Naive thymus-derived CD4-positive, alpha-beta T cell (primary cell): ENCODE data around the gene HECW1. TPM values are rescaled to one million over a fixed set of nuclear protein-coding genes. Genes with fewer than 3 reads are reported as not detected.

Experiments used
- ATAC-seq: fragments of 150-1000 bp; cut with Tn5 transposase; 2 replicates; pipeline ENCODE4 v1.10.0; 2021; ENCODE audit warnings: mild to moderate bottlenecking, moderate library complexity
- CTCF ChIA-PET: fragments of 350-600 bp; sonication (Branson Sonifier 250); formaldehyde crosslinking; loops from one replicate; lab custom pipeline; 2021; ENCODE audit warnings: antibody characterized with exemption; lab: Charles Lee
- POLR2A ChIA-PET: fragments of 350-600 bp; sonication (Branson Sonifier 250); formaldehyde crosslinking; loops from one replicate; lab custom pipeline; 2021; ENCODE audit warnings: antibody characterized with exemption, inconsistent platforms; lab: Charles Lee
- DNase-seq, 9 donors: peaks; one replicate each; pipeline versions ENCODE4 v3.0.0 to v3.0.0-alpha.2; 2020 to 2022; ENCODE audit warnings: mixed read lengths in 1 of 9
- H3K27ac ChIP-seq: one replicate; pipeline ENCODE4 v1.7.0; 2013; ENCODE audit warnings: mild to moderate bottlenecking, low read depth, low read length, moderate library complexity
- H3K27me3 ChIP-seq, 2 donors: one replicate each; pipeline ENCODE4 v1.7.0; 2013; ENCODE audit warnings: low read length in 2 of 2, mild to moderate bottlenecking in 2 of 2, moderate library complexity in 2 of 2; ENCODE audit not compliant: control insufficient read depth in 2 of 2, insufficient read depth in 2 of 2
- H3K36me3 ChIP-seq, 3 experiments: 1 replicate in 2 of 3; 2 replicates in 1 of 3; pipeline ENCODE4 v1.7.0; 2013; ENCODE audit warnings: low read length in 3 of 3, mild to moderate bottlenecking in 3 of 3, moderate library complexity in 1 of 3; ENCODE audit not compliant: insufficient read depth in 3 of 3, control insufficient read depth in 2 of 3
- H3K4me1 ChIP-seq, 2 donors: one replicate each; pipeline ENCODE4 v1.7.0; 2013; ENCODE audit warnings: low read length in 2 of 2, mild to moderate bottlenecking in 2 of 2, moderate library complexity in 1 of 2; ENCODE audit not compliant: control insufficient read depth in 2 of 2, insufficient read depth in 2 of 2
- H3K4me3 ChIP-seq: 2 replicates; pipeline ENCODE4 v1.7.0; 2013; ENCODE audit warnings: mild to moderate bottlenecking, low read length
- H3K9me3 ChIP-seq, 3 experiments: 1 replicate in 2 of 3; 2 replicates in 1 of 3; pipeline ENCODE4 v1.7.0; 2013; ENCODE audit warnings: low read length in 3 of 3; ENCODE audit not compliant: control insufficient read depth in 2 of 3
- H3K27ac Mint-ChIP-seq, 9 donors: one replicate each; pipeline ENCODE4 v1.8.0; 2020 to 2022; ENCODE audit warnings: mixed read lengths in 9 of 9, mild to moderate bottlenecking in 8 of 9, moderate library complexity in 5 of 9, inconsistent platforms in 2 of 9
- H3K27me3 Mint-ChIP-seq, 5 donors: one replicate each; pipeline ENCODE4 v1.8.0; 2021 to 2022; ENCODE audit warnings: mixed read lengths in 5 of 5, mild to moderate bottlenecking in 1 of 5
- H3K36me3 Mint-ChIP-seq, 5 donors: one replicate each; pipeline ENCODE4 v1.8.0; 2020 to 2022; ENCODE audit warnings: mixed read lengths in 5 of 5, mild to moderate bottlenecking in 3 of 5, inconsistent platforms in 1 of 5
- H3K4me1 Mint-ChIP-seq, 7 donors: one replicate each; pipeline ENCODE4 v1.8.0; 2020 to 2022; ENCODE audit warnings: mixed read lengths in 7 of 7, mild to moderate bottlenecking in 3 of 7, inconsistent platforms in 1 of 7
- H3K4me3 Mint-ChIP-seq, 10 donors: one replicate each; pipeline ENCODE4 v1.8.0; 2020 to 2022; ENCODE audit warnings: mild to moderate bottlenecking in 10 of 10, mixed read lengths in 10 of 10, moderate library complexity in 6 of 10, inconsistent platforms in 2 of 10
- H3K9me3 Mint-ChIP-seq, 11 donors: one replicate each; pipeline ENCODE4 v1.8.0; 2020 to 2022; ENCODE audit warnings: mixed read lengths in 11 of 11, mild to moderate bottlenecking in 4 of 11, inconsistent platforms in 1 of 11, moderate library complexity in 1 of 11
- intact Hi-C, 2 donors: fragments of 100-400 bp; cut with micrococcal nuclease; formaldehyde crosslinking; loops; one replicate each; pipeline ENCODE4 v1.15.1; 2023
- polyA plus RNA-seq, 2 donors: library from polyadenylated mRNA; unstranded; fragments of 300-500 nt; fragmentation: Illumina TruSeq; gene quantifications; one replicate each; pipeline ENCODE4 v1.2.3, GENCODE V29; 2021
- total RNA-seq, 6 experiments: library from RNA in 5 of 6; stranded (reverse) in 5 of 6; gene quantifications; 1 replicate in 5 of 6; 2 replicates in 1 of 6; pipeline ENCODE4 v1.2.3 and lab custom pipeline; 2021 to 2026

The HECW1 gene
- total and polyA plus RNA-seq, 7 experiments from 2014 or later = not detected

GRCh38 chr7:43281268-43281667 lies 168.8 kb downstream of the HECW1 start:
- intact Hi-C loops = no loop called here
- Histone ChIP-seq H3K9me3 (no peaks in the 10 kb centered on the region), H3K36me3 (no peaks in the 10 kb centered on the region), H3K4me3 (no peak overlapping the region), H3K4me1 (no peaks in the 10 kb centered on the region), H3K27ac (no peak overlapping the region), H3K27me3 (no peaks in the 10 kb centered on the region)
- ChIA-PET POLR2A (no interaction called here), CTCF (no interaction called here)
- Mint-ChIP-seq H3K27ac (no peak overlapping the region), H3K27me3 (peaks cover 0 to 21% (median 4%) of the 10 kb centered on the region in 5 donors), H3K4me1 (no peaks in the 10 kb centered on the region), H3K9me3 (peaks cover 0 to 6% (median 2%) of the 10 kb centered on the region in 11 donors), H3K36me3 (peaks cover 0 to 5% (median 0%) of the 10 kb centered on the region in 5 donors), H3K4me3 (no peak overlapping the region)
- ATAC-seq (no peak), DNase-seq (no peak)

DNA sequence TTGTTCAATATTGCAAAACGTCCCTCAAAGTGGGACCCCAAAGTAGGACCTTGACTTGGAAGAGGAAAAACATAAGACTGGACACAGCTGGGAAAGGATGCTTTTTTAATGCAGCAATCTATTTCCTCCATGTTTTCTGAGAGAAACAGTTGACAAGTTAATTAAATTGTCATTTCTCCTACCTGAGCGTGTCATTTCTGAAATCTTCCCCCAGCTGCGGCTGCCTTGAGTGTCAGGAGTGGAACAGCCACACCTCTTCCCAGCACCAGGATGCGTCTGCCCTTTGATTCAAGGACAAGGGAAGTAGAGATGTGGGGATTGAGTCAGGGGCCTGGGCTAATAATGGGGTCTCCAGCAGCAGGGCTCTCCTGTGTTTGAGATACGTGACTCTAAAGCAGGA lies 171.3 kb downstream of the HECW1 start:
- ATAC-seq (no peak), DNase-seq (no peak)
- POLR2A ChIA-PET = no interaction called here
- H3K4me3 Mint-ChIP-seq = no peak overlapping the region
- no peaks in the 10 kb centered on the region for H3K9me3 ChIP-seq
- H3K36me3 ChIP-seq = no peaks in the 10 kb centered on the region
- H3K4me1 ChIP-seq = no peaks in the 10 kb centered on the region
- H3K27me3 ChIP-seq = no peaks in the 10 kb centered on the region
- intact Hi-C loops = no loop called here
- CTCF ChIA-PET = no interaction called here
- no peak overlapping the region for H3K4me3 ChIP-seq
- H3K27ac ChIP-seq = no peak overlapping the region
- peaks cover 0 to 19% (median 7%) of the 10 kb centered on the region in 11 donors for H3K9me3 Mint-ChIP-seq
- H3K27ac Mint-ChIP-seq = no peak overlapping the region
- no peaks in the 10 kb centered on the region for H3K4me1 Mint-ChIP-seq
- peaks cover 0 to 15% (median 0%) of the 10 kb centered on the region in 5 donors for H3K36me3 Mint-ChIP-seq
- peaks cover 0 to 19% (median 5%) of the 10 kb centered on the region in 5 donors for H3K27me3 Mint-ChIP-seq

DNA sequence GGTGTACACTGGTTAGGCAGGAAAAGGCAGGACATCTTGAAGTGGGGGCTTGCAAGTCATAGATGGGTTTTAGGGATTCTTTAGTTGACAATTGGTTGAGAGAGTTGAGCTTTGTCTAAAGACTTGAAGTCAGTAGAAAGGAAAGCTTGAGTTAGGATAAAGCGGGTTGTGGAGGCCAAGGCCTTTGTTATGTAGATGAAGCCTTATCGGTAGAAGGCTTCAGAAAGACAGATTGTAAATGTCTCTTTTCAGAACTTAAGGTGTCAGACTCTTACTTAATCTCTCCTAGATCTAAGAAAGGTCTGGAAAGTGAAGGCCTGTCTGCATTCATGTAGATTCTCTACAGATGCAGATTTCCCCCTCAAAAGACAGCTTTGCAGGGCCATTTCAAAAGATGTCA lies 177.4 kb downstream of the HECW1 start:
- ChIA-PET POLR2A (no interaction called here), CTCF (no interaction called here)
- no peak overlapping the region for H3K27ac Mint-ChIP-seq
- H3K9me3 Mint-ChIP-seq = peaks cover 0 to 40% (median 11%) of the 10 kb centered on the region in 11 donors
- no peaks in the 10 kb centered on the region for H3K4me1 Mint-ChIP-seq
- Histone ChIP-seq H3K27ac (no peak overlapping the region), H3K4me1 (no peaks in the 10 kb centered on the region), H3K4me3 (no peak overlapping the region), H3K9me3 (peaks cover 0 to 7% (median 0%) of the 10 kb centered on the region in 3 experiments), H3K27me3 (no peaks in the 10 kb centered on the region), H3K36me3 (no peaks in the 10 kb centered on the region)
- intact Hi-C loops = no loop called here
- no peak overlapping the region for H3K4me3 Mint-ChIP-seq
- peaks cover 0 to 10% (median 4%) of the 10 kb centered on the region in 5 donors for H3K27me3 Mint-ChIP-seq
- peaks cover 0 to 18% (median 0%) of the 10 kb centered on the region in 5 donors for H3K36me3 Mint-ChIP-seq
- DNase-seq (no peak), ATAC-seq (no peak)

- ATAC-seq (no peak), DNase-seq (no peak)
- H3K9me3 Mint-ChIP-seq = peaks cover 0 to 37% (median 11%) of the 10 kb centered on the region in 11 donors
- CTCF ChIA-PET = no interaction called here
- Histone ChIP-seq H3K4me3 (no peak overlapping the region), H3K9me3 (peaks cover 0 to 7% (median 0%) of the 10 kb centered on the region in 3 experiments), H3K36me3 (no peaks in the 10 kb centered on the region), H3K27me3 (no peaks in the 10 kb centered on the region), H3K4me1 (no peaks in the 10 kb centered on the region), H3K27ac (no peak overlapping the region)
- no peak overlapping the region for H3K27ac Mint-ChIP-seq
- H3K36me3 Mint-ChIP-seq = peaks cover 0 to 15% (median 0%) of the 10 kb centered on the region in 5 donors
- peaks cover 0 to 10% (median 4%) of the 10 kb centered on the region in 5 donors for H3K27me3 Mint-ChIP-seq
- no peak overlapping the region for H3K4me3 Mint-ChIP-seq
- H3K4me1 Mint-ChIP-seq = no peaks in the 10 kb centered on the region
- intact Hi-C loops = no loop called here
- POLR2A ChIA-PET = no interaction called here
Observed at GRCh38 chr7:43290978-43291377, 178.5 kb downstream of the HECW1 start.

DNA sequence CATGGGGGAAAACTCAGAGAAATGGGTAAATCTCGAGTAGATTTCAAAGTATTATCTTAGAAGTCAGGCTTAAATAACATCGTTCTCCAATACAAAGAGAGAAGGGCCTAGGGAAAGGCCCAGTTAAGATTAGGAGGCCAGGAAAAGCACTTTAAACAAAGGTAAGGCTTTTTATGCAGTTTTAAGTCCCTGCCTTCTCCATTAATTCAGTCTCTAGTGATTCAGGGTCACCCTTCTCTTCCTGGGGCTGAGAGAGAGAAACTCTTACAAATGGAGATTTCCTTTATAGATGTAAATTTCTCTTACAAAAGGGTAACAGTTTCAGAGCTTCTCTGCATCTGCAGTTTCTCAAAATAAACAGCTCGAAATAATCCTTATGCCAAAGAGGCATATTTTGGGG lies 179.3 kb downstream of the HECW1 start:
- Mint-ChIP-seq H3K27ac (no peak overlapping the region), H3K36me3 (peaks cover 0 to 11% (median 0%) of the 10 kb centered on the region in 5 donors), H3K4me3 (no peak overlapping the region), H3K27me3 (peaks cover 0 to 10% (median 4%) of the 10 kb centered on the region in 5 donors), H3K9me3 (peaks cover 0 to 30% (median 10%) of the 10 kb centered on the region in 11 donors), H3K4me1 (no peaks in the 10 kb centered on the region)
- Histone ChIP-seq H3K4me3 (no peak overlapping the region), H3K36me3 (no peaks in the 10 kb centered on the region), H3K27me3 (no peaks in the 10 kb centered on the region), H3K4me1 (no peaks in the 10 kb centered on the region), H3K9me3 (peaks cover 0 to 7% (median 0%) of the 10 kb centered on the region in 3 experiments), H3K27ac (no peak overlapping the region)
- no peak for DNase-seq
- ChIA-PET CTCF (no interaction called here), POLR2A (no interaction called here)
- no peak for ATAC-seq
- intact Hi-C loops = no loop called here

DNA sequence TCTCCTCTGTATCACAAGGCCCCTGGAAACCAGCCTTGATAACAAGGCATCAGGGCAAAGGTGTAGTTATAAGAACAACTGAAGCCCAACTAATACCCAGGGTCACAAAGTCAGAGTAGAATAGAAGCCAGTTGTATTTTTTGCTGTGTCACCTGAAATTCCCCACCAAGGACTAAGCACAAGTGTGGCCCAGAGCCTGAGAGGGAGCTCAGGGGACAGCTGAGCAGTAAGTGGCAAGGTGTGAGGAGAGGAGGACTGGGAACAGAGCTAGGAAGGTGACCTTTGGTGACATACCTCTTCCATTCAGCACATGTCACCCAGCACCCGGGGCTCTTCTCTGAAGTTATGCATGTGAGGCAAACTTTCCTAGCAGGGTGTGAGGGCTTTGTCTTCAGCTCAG lies 179.9 kb downstream of the HECW1 start:
- Histone ChIP-seq H3K9me3 (peaks cover 0 to 7% (median 0%) of the 10 kb centered on the region in 3 experiments), H3K36me3 (no peaks in the 10 kb centered on the region), H3K27me3 (no peaks in the 10 kb centered on the region), H3K27ac (no peak overlapping the region), H3K4me1 (no peaks in the 10 kb centered on the region), H3K4me3 (no peak overlapping the region)
- CTCF ChIA-PET = no interaction called here
- no peak overlapping the region for H3K27ac Mint-ChIP-seq
- H3K9me3 Mint-ChIP-seq = peaks cover 0 to 28% (median 8%) of the 10 kb centered on the region in 11 donors
- POLR2A ChIA-PET = interaction anchor here (0.6 kb wide), 1 partner anchor 277 kb away, joined by 5 read pairs; no protein-coding TSS in a partner anchor
- peaks cover 0 to 11% (median 0%) of the 10 kb centered on the region in 5 donors for H3K36me3 Mint-ChIP-seq
- no peak overlapping the region for H3K4me3 Mint-ChIP-seq
- DNase-seq (no peak), ATAC-seq (no peak)
- intact Hi-C loops = no loop called here
- no peaks in the 10 kb centered on the region for H3K4me1 Mint-ChIP-seq
- peaks cover 0 to 10% (median 4%) of the 10 kb centered on the region in 5 donors for H3K27me3 Mint-ChIP-seq

GRCh38 chr7:43294080-43294630 lies 181.7 kb downstream of the HECW1 start:
- no peak for ATAC-seq
- CTCF ChIA-PET = interaction anchor here (0.6 kb wide), 1 partner anchor 1293 kb away, joined by 6 read pairs; no protein-coding TSS in a partner anchor
- Histone ChIP-seq H3K9me3 (peaks cover 0 to 7% (median 0%) of the 10 kb centered on the region in 3 experiments), H3K27ac (no peak overlapping the region), H3K27me3 (no peaks in the 10 kb centered on the region), H3K4me1 (no peaks in the 10 kb centered on the region), H3K36me3 (no peaks in the 10 kb centered on the region), H3K4me3 (no peak overlapping the region)
- intact Hi-C loops = no loop called here
- POLR2A ChIA-PET = no interaction called here
- peaks cover 0 to 11% (median 0%) of the 10 kb centered on the region in 5 donors for H3K36me3 Mint-ChIP-seq
- DNase-seq = no peak
- no peaks in the 10 kb centered on the region for H3K4me1 Mint-ChIP-seq
- no peak overlapping the region for H3K27ac Mint-ChIP-seq
- peaks cover 0 to 9% (median 4%) of the 10 kb centered on the region in 5 donors for H3K27me3 Mint-ChIP-seq
- peaks cover 0 to 28% (median 6%) of the 10 kb centered on the region in 11 donors for H3K9me3 Mint-ChIP-seq
- H3K4me3 Mint-ChIP-seq = no peak overlapping the region
